Gastrocnemius medialis (tissue), 4 donors: Measurements from ENCODE around the gene GRIP2. TPM values are rescaled to one million over a fixed set of nuclear protein-coding genes. Genes with fewer than 3 reads are reported as not detected.

Source experiments
- ATAC-seq, 2 donors: fragments of 150-250 bp; one replicate each; pipeline ENCODE4 v1.9.1; 2016
- DNase-seq, 2 donors: peaks; one replicate each; pipeline ENCODE4 v3.0.0-alpha.2; 2019
- H3K27ac ChIP-seq, 4 donors: fragments of 200-600 bp; sonication (generic); 1 replicate in 1 of 4; 2 replicates in 3 of 4; pipeline ENCODE4 v1.5.1; 2016 to 2018; ENCODE audit warnings: mild to moderate bottlenecking in 2 of 4, moderate library complexity in 1 of 4
- H3K27me3 ChIP-seq, 3 donors: fragments of 200-600 bp; sonication (generic) in 2 of 3; 1 replicate in 1 of 3; 2 replicates in 2 of 3; pipeline versions ENCODE4 v1.5.1 to v1.6.0; 2016 to 2019; ENCODE audit warnings: mild to moderate bottlenecking in 1 of 3, moderate library complexity in 1 of 3
- H3K36me3 ChIP-seq, 2 donors: fragments of 200-600 bp; sonication (generic) in 1 of 2; one replicate each; pipeline ENCODE4 v1.5.1; 2017 to 2018
- H3K4me1 ChIP-seq, 2 donors: fragments of 200-600 bp; sonication (generic) in 1 of 2; one replicate each; pipeline ENCODE4 v1.5.1; 2016 to 2017; ENCODE audit warnings: mild to moderate bottlenecking in 2 of 2
- H3K4me3 ChIP-seq, 4 donors: fragments of 200-600 bp; sonication (generic) in 3 of 4; 1 replicate in 1 of 4; 2 replicates in 3 of 4; pipeline ENCODE4 v1.5.1; 2016 to 2019; ENCODE audit warnings: mild to moderate bottlenecking in 2 of 4
- H3K9me3 ChIP-seq, 3 donors: fragments of 200-600 bp; sonication (generic) in 2 of 3; 1 replicate in 1 of 3; 2 replicates in 2 of 3; pipeline ENCODE4 v1.5.1; 2016 to 2019
- POLR2A ChIP-seq, 2 donors: fragments of 450-650 bp; IDR thresholded peaks; one replicate each; pipeline ENCODE4 v1.6.1; 2017; ENCODE audit warnings: antibody characterized with exemption in 2 of 2, mild to moderate bottlenecking in 2 of 2, moderate library complexity in 2 of 2
- in situ Hi-C, 4 donors: fragments of 200-750 bp; cut with MboI; loops; one replicate each; pipeline versions ENCODE4 v1.15.0 to v1.8.0; 2017; ENCODE audit warnings: low sequenced_read_pairs in 4 of 4
- intact Hi-C: fragments of 100-400 bp; cut with DNase I; formaldehyde crosslinking; loops from one replicate; pipeline ENCODE4 v1.15.1; 2023; ENCODE audit warnings: low total_unique reads
- total RNA-seq, 4 donors: library from RNA; depleted of rRNA; stranded (reverse); fragments of >200 nt; gene quantifications; one replicate each; pipeline versions ENCODE4 v1.1.0 to v1.2.3, GENCODE V29; 2016
- TF ChIP-seq, protein P1 (sequence below), 5 experiments: fragments of 450-650 bp in 3 of 5; fragments of 200-600 bp in 2 of 5; sonication (generic) in 2 of 5; IDR thresholded peaks in 4 of 5; conservative IDR thresholded peaks in 1 of 5; 1 replicate in 4 of 5; 2 replicates in 1 of 5; pipeline ENCODE4 v1.5.1; 2016 to 2019; ENCODE audit warnings: antibody characterized with exemption in 5 of 5, mild to moderate bottlenecking in 3 of 5, moderate library complexity in 3 of 5

The GRIP2 gene
- total RNA-seq, 4 donors from 2014 or later, result 2.8 to 12.6 (median 4.6) TPM

GRCh38 chr3:14569474-14570000 lies 29.4 kb upstream of the GRIP2 start:
- in situ Hi-C loops (no loop called here), intact Hi-C loops (no loop called here)
- TF ChIP-seq, protein P1, sequence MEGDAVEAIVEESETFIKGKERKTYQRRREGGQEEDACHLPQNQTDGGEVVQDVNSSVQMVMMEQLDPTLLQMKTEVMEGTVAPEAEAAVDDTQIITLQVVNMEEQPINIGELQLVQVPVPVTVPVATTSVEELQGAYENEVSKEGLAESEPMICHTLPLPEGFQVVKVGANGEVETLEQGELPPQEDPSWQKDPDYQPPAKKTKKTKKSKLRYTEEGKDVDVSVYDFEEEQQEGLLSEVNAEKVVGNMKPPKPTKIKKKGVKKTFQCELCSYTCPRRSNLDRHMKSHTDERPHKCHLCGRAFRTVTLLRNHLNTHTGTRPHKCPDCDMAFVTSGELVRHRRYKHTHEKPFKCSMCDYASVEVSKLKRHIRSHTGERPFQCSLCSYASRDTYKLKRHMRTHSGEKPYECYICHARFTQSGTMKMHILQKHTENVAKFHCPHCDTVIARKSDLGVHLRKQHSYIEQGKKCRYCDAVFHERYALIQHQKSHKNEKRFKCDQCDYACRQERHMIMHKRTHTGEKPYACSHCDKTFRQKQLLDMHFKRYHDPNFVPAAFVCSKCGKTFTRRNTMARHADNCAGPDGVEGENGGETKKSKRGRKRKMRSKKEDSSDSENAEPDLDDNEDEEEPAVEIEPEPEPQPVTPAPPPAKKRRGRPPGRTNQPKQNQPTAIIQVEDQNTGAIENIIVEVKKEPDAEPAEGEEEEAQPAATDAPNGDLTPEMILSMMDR (IDR thresholded peaks at IDR 0.05 in 4 of 5, conservative IDR thresholded peaks at IDR 0.05 in 1 of 5), result no peak
- no peak for TF ChIP-seq POLR2A (IDR thresholded peaks at IDR 0.05)
- Histone ChIP-seq H3K27me3 (no peaks in the 10 kb centered on the region), H3K27ac (no peak overlapping the region), H3K36me3 (no peaks in the 10 kb centered on the region), H3K4me1 (no peaks in the 10 kb centered on the region), H3K9me3 (no peaks in the 10 kb centered on the region), H3K4me3 (no peak overlapping the region)
- no peak for DNase-seq
- no peak for ATAC-seq

DNA sequence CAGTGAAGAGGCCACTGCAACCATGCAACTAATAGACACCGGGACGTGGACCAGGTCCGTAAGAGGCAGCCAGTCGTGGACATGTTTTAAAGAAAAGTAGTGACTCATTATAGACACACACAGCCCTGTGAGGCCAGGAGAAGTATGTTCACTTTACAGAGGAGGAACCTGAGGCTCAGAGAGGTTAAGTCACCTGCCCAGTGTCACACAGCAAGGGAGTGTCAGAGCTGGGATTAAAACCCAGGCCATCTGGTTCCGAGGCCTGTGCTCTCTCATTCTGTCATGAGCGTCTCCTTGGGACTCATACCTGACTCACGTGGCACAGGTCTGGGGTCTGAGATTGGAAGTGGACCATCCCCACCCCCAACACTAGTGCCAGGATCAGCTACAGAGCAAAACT lies 28.1 kb upstream of the GRIP2 start:
- in situ Hi-C loops, result no loop called here
- H3K9me3 ChIP-seq, result no peaks in the 10 kb centered on the region
- H3K27ac ChIP-seq, result no peak overlapping the region
- H3K4me3 ChIP-seq, result no peak overlapping the region
- intact Hi-C loops, result no loop called here
- TF ChIP-seq, protein P1 (IDR thresholded peaks at IDR 0.05 in 4 of 5, conservative IDR thresholded peaks at IDR 0.05 in 1 of 5), result no peak
- TF ChIP-seq POLR2A (IDR thresholded peaks at IDR 0.05), result no peak
- DNase-seq (no peak), ATAC-seq (no peak)
- peaks cover 0 to 4% of the 10 kb centered on the region in 2 donors for H3K4me1 ChIP-seq
- H3K27me3 ChIP-seq, result no peaks in the 10 kb centered on the region
- H3K36me3 ChIP-seq, result no peaks in the 10 kb centered on the region

DNA sequence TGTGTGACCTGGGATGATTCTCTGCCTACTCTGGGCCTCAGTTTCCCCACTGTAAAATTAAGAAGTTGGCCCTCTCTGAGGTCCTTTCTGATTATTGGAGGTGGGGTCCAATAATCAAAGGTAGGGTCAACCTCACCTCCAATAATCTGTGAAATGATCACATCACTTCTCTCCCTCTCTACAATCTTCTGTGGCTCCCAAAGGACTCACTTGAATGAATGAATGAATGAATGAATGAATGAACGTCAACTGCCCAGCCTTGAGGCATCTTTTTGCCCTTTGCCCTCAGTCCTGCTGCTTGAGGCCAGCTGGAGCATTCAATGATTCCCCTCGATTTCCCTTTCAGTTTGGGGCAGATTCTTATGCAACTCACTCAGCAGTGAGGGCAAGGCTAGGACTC lies 26.7 kb upstream of the GRIP2 start:
- TF ChIP-seq POLR2A (IDR thresholded peaks at IDR 0.05), result no peak
- TF ChIP-seq, protein P1 (IDR thresholded peaks at IDR 0.05 in 4 of 5, conservative IDR thresholded peaks at IDR 0.05 in 1 of 5), result no peak
- DNase-seq (no peak), ATAC-seq (no peak)
- intact Hi-C loops (no loop called here), in situ Hi-C loops (no loop called here)
- H3K4me1 ChIP-seq, result peaks cover 0 to 4% of the 10 kb centered on the region in 2 donors
- no peaks in the 10 kb centered on the region for H3K9me3 ChIP-seq
- H3K27me3 ChIP-seq, result no peaks in the 10 kb centered on the region
- H3K4me3 ChIP-seq, result no peak overlapping the region
- no peak overlapping the region for H3K27ac ChIP-seq
- H3K36me3 ChIP-seq, result no peaks in the 10 kb centered on the region

- peaks cover 0 to 4% of the 10 kb centered on the region in 2 donors for H3K4me1 ChIP-seq
- TF ChIP-seq, protein P1 (IDR thresholded peaks at IDR 0.05 in 4 of 5, conservative IDR thresholded peaks at IDR 0.05 in 1 of 5), result no peak
- TF ChIP-seq POLR2A (IDR thresholded peaks at IDR 0.05), result no peak
- in situ Hi-C loops (no loop called here), intact Hi-C loops (no loop called here)
- no peaks in the 10 kb centered on the region for H3K9me3 ChIP-seq
- no peak overlapping the region for H3K4me3 ChIP-seq
- ATAC-seq (peak in 1 of 2 donors; percentile 62), DNase-seq (no peak)
- H3K27ac ChIP-seq, result no peak overlapping the region
- H3K27me3 ChIP-seq, result no peaks in the 10 kb centered on the region
- no peaks in the 10 kb centered on the region for H3K36me3 ChIP-seq
These were observed 25.9 kb upstream of the GRIP2 start for GRCh38 chr3:14565868-14566588.
